ENCODE data around the gene FAM162A. TPM values are rescaled to one million over a fixed set of nuclear protein-coding genes. Genes with fewer than 3 reads are reported as not detected.

The FAM162A gene, protein sequence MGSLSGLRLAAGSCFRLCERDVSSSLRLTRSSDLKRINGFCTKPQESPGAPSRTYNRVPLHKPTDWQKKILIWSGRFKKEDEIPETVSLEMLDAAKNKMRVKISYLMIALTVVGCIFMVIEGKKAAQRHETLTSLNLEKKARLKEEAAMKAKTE
- 100 to 1,000 TPM; 242 TPM for polyA plus RNA-seq

DNA sequence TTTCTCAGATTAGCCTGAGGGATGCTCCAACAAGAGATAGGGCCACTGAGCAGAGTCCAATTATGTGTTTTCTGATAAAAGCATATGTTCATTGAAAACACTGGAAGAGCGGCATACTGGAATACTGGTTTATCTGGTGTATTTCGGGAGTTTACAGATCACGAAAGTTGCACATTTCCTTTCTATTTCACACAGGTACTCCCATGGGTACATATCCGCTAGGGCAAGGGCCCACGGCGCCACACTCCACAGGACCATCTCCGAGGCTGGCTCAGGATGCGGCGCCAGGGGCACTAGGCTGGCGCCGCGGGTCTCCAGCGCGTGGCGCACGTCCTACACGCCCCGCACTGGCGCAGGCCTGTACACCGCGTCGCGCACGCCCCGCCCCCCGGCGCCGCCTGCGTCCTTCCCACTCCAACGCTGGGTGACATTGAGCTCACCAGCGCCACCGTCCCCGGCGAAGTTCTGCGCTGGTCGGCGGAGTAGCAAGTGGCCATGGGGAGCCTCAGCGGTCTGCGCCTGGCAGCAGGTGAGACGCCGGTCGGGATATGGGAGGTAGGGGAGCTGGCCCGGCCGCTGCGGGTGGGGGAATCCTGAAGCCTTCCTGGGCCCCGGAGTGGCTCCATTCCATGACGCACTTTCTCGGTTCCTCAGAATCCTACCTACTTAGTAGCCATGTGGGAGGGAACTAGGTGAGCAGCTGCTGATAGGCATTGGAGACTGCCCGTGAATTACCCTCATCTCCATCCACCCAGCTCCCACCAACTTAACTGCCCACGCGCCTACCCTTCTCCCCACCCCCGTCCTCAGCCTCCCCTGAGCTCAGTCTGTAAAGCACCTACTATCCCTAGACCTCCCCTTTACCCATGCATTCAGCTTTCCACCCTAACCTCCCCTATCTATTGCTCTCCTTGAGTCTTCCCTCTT, at the start of gene FAM162A:
FAM162A (plus strand) TSS at position 412 of the 927 bp plus-strand sequence; CDS start at position 496, 84 bp downstream.
- Histone ChIP-seq H3K27ac (ENCODE audit: low read depth in 2 of 2, low read length in 1 of 2) (peak within 1 kb of the TSS; percentile 90 to 97), H3K4me3 (ENCODE audit: low read depth in 1 of 2, low read length in 2 of 2) (peak within 1 kb of the TSS; percentile 79 to 96), H3K27me3 (ENCODE audit: control insufficient read depth in 1 of 2, insufficient read depth in 2 of 2, low read length in 2 of 2) (no peaks in the 10 kb centered on the region), H3K36me3 (ENCODE audit: control insufficient read depth in 2 of 2, insufficient read depth in 2 of 2, low read length in 1 of 2) (no peaks in the 10 kb centered on the region), H3K4me1 (ENCODE audit: control insufficient read depth in 2 of 2, insufficient read depth in 2 of 2, low read length in 1 of 2) (no peaks in the 10 kb centered on the region), H3K9me3 (ENCODE audit: control insufficient read depth in 2 of 2, insufficient read depth in 1 of 2, low read depth in 1 of 2, low read length in 1 of 2) (no peaks in the 10 kb centered on the region)
- WGBS, 2 donors = 0 to 1% methylated on average over 52 of the region's 52 CpGs

DNA sequence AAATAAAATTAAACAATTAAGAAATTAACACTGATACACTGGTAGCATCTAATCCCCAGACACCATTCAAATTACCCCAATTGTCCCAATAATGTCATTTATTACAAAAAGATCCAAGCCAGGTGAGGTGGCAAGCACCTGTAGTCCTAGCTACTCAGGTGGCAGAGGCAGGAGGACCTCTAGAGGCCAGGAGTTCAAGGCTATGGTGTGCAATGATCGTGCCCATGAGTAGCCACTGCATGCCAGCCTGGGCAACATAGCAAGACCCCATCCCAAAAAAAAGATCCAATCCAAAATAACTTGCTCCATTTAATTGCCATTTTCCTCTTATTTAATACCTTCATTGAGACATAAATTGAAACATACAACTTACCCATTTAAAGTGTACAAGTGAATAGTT, 41.2 kb upstream of the FAM162A start:
- no peaks in the 10 kb centered on the region for H3K4me1 ChIP-seq (ENCODE audit: control insufficient read depth in 2 of 2, insufficient read depth in 2 of 2, low read length in 1 of 2)
- 75 to 83% methylated on average over 1 of the region's 1 CpG for WGBS, 2 donors

DNA sequence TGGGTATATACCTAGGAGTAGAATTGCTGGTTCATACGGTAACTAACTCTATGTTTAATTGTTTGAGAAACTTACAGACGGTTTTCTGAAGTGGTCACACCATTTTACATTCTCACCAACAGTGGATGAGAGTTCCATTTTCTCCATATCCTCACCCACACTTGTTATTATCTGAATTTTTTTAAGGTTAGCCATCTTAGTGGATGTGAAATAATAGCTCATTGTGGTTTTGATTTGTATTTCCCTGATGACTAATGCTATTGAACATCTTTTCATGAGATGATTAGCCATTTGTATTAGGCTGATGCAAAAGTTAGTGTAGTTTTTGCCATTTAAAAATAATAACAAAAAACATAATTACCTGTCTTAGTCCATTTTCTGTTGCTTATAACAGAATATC, 40.3 kb upstream of the FAM162A start:
- Histone ChIP-seq H3K4me3 (ENCODE audit: low read depth in 1 of 2, low read length in 2 of 2) (no peak overlapping the region), H3K27me3 (ENCODE audit: control insufficient read depth in 1 of 2, insufficient read depth in 2 of 2, low read length in 2 of 2) (no peaks in the 10 kb centered on the region), H3K36me3 (ENCODE audit: control insufficient read depth in 2 of 2, insufficient read depth in 2 of 2, low read length in 1 of 2) (peaks cover 0 to 3% of the 10 kb centered on the region in 2 donors), H3K27ac (ENCODE audit: low read depth in 2 of 2, low read length in 1 of 2) (no peak overlapping the region), H3K9me3 (ENCODE audit: control insufficient read depth in 2 of 2, insufficient read depth in 1 of 2, low read depth in 1 of 2, low read length in 1 of 2) (no peaks in the 10 kb centered on the region), H3K4me1 (ENCODE audit: control insufficient read depth in 2 of 2, insufficient read depth in 2 of 2, low read length in 1 of 2) (no peaks in the 10 kb centered on the region)
- 72 to 77% methylated on average over 2 of the region's 2 CpGs for WGBS, 2 donors

More for the DNA sequence above, 41.2 kb upstream of the FAM162A start:
- no peaks in the 10 kb centered on the region for H3K27me3 ChIP-seq (ENCODE audit: control insufficient read depth in 1 of 2, insufficient read depth in 2 of 2, low read length in 2 of 2)
- peaks cover 0 to 3% of the 10 kb centered on the region in 2 donors for H3K36me3 ChIP-seq (ENCODE audit: control insufficient read depth in 2 of 2, insufficient read depth in 2 of 2, low read length in 1 of 2)
- no peaks in the 10 kb centered on the region for H3K9me3 ChIP-seq (ENCODE audit: control insufficient read depth in 2 of 2, insufficient read depth in 1 of 2, low read depth in 1 of 2, low read length in 1 of 2)
- H3K4me3 ChIP-seq (ENCODE audit: low read depth in 1 of 2, low read length in 2 of 2) = no peak overlapping the region
- H3K27ac ChIP-seq (ENCODE audit: low read depth in 2 of 2, low read length in 1 of 2) = no peak overlapping the region

DNA sequence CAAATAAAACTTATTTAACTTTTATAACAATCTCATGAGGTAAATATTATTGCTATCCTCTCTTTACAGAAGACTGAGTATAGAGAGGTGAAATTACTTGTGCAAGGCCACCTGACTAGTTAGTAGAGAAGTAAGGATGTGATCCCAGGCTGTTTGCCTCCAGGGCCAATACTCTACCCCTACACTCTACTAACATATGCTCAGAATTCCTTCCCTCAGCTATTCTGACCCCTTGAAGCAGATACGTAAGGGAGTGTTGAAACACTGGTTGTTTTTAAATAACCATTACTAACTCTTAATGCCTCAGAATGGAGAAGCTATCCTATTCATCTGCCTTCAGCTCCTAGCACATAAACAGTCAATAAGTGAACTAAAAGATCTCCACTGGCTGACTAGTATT, 34.8 kb upstream of the FAM162A start:
- WGBS, 2 donors = 73 to 79% methylated on average over 1 of the region's 1 CpG
- Histone ChIP-seq H3K36me3 (ENCODE audit: control insufficient read depth in 2 of 2, insufficient read depth in 2 of 2, low read length in 1 of 2) (no peaks in the 10 kb centered on the region), H3K27ac (ENCODE audit: low read depth in 2 of 2, low read length in 1 of 2) (no peak overlapping the region), H3K4me3 (ENCODE audit: low read depth in 1 of 2, low read length in 2 of 2) (no peak overlapping the region), H3K9me3 (ENCODE audit: control insufficient read depth in 2 of 2, insufficient read depth in 1 of 2, low read depth in 1 of 2, low read length in 1 of 2) (no peaks in the 10 kb centered on the region), H3K27me3 (ENCODE audit: control insufficient read depth in 1 of 2, insufficient read depth in 2 of 2, low read length in 2 of 2) (no peaks in the 10 kb centered on the region), H3K4me1 (ENCODE audit: control insufficient read depth in 2 of 2, insufficient read depth in 2 of 2, low read length in 1 of 2) (no peaks in the 10 kb centered on the region)

DNA sequence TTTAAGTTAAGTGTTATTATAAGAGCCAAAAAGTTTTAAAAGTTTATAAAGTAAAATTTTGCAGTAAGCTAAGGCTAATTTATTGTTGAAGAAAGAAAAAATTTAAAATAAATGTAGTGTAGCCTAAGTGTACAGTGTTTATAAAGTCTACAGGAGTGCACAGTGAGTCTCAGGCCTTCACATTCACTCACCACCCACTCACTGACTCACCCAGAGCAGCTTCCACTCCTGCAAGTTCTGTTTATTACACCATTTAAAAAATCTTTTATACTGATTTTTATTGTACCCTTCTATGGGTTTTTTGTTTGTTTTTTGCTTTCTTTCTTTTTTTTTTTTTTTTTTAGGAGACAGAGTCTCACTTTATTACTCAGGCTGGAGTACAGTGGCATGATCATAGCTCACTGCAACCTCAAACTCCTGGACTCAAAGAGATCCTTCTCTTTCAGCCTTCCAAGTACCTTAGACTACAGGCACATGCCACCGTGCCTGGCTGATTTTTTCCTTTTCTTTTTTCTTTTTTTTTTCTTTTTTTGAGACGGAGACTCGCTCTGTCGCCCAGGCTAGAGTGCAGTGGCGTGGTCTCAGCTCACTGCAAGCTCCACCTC, 33.1 kb upstream of the FAM162A start:
- Histone ChIP-seq H3K9me3 (ENCODE audit: control insufficient read depth in 2 of 2, insufficient read depth in 1 of 2, low read depth in 1 of 2, low read length in 1 of 2) (no peaks in the 10 kb centered on the region), H3K36me3 (ENCODE audit: control insufficient read depth in 2 of 2, insufficient read depth in 2 of 2, low read length in 1 of 2) (no peaks in the 10 kb centered on the region), H3K4me1 (ENCODE audit: control insufficient read depth in 2 of 2, insufficient read depth in 2 of 2, low read length in 1 of 2) (no peaks in the 10 kb centered on the region), H3K27ac (ENCODE audit: low read depth in 2 of 2, low read length in 1 of 2) (peak overlapping the region in 1 of 2 donors; percentile 1), H3K27me3 (ENCODE audit: control insufficient read depth in 1 of 2, insufficient read depth in 2 of 2, low read length in 2 of 2) (no peaks in the 10 kb centered on the region), H3K4me3 (ENCODE audit: low read depth in 1 of 2, low read length in 2 of 2) (no peak overlapping the region)
- 85 to 86% methylated on average over 5 of the region's 5 CpGs for WGBS, 2 donors

DNA sequence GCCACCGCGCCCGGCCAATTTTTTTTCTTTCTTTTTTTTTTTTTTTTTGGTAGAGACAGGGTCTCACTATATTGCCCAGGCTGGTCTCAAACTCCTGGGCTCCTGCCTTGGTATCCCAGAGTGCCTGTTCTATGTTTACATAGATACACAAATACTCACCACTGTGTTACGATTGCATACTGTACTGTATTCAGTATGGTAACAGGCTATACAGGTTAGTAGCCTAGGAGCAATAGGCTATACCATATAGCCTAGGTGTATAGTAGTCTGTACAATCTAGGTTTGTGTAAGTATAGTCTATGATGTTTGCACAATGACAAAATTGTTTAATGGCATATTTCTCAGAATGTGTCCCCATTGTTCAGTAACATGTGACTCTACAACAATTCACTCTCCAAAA, 32.4 kb upstream of the FAM162A start:
- no peak overlapping the region for H3K4me3 ChIP-seq (ENCODE audit: low read depth in 1 of 2, low read length in 2 of 2)
- no peaks in the 10 kb centered on the region for H3K9me3 ChIP-seq (ENCODE audit: control insufficient read depth in 2 of 2, insufficient read depth in 1 of 2, low read depth in 1 of 2, low read length in 1 of 2)
- 91% methylated on average over 4 of the region's 4 CpGs for WGBS, 2 donors
- H3K36me3 ChIP-seq (ENCODE audit: control insufficient read depth in 2 of 2, insufficient read depth in 2 of 2, low read length in 1 of 2) = no peaks in the 10 kb centered on the region
- H3K27ac ChIP-seq (ENCODE audit: low read depth in 2 of 2, low read length in 1 of 2) = no peak overlapping the region
- H3K27me3 ChIP-seq (ENCODE audit: control insufficient read depth in 1 of 2, insufficient read depth in 2 of 2, low read length in 2 of 2) = no peaks in the 10 kb centered on the region
- no peaks in the 10 kb centered on the region for H3K4me1 ChIP-seq (ENCODE audit: control insufficient read depth in 2 of 2, insufficient read depth in 2 of 2, low read length in 1 of 2)

DNA sequence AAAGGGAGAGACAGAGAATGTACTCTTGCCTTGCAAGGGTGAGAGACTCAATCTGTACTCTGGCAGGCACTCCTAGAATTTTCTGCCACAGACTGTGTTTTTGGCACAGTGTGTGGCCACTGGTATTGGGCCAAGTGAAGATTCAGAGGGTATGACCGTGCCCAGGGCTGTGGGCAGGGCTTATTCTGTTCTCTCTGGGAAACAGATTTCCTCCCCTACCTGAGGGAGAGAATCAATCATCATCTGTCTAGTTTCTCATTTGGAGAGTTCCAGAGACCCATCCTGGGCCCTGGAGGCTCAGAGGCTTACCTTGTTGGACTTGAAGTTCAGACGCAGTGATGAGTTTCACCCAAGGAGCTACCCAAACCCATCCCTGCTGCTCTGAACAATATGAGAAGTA, 30.8 kb upstream of the FAM162A start:
- Histone ChIP-seq H3K4me1 (ENCODE audit: control insufficient read depth in 2 of 2, insufficient read depth in 2 of 2, low read length in 1 of 2) (no peaks in the 10 kb centered on the region), H3K9me3 (ENCODE audit: control insufficient read depth in 2 of 2, insufficient read depth in 1 of 2, low read depth in 1 of 2, low read length in 1 of 2) (no peaks in the 10 kb centered on the region), H3K4me3 (ENCODE audit: low read depth in 1 of 2, low read length in 2 of 2) (no peak overlapping the region), H3K36me3 (ENCODE audit: control insufficient read depth in 2 of 2, insufficient read depth in 2 of 2, low read length in 1 of 2) (no peaks in the 10 kb centered on the region), H3K27ac (ENCODE audit: low read depth in 2 of 2, low read length in 1 of 2) (peak overlapping the region; percentile 17 to 47), H3K27me3 (ENCODE audit: control insufficient read depth in 1 of 2, insufficient read depth in 2 of 2, low read length in 2 of 2) (no peaks in the 10 kb centered on the region)
- 28 to 42% methylated on average over 2 of the region's 2 CpGs for WGBS, 2 donors

DNA sequence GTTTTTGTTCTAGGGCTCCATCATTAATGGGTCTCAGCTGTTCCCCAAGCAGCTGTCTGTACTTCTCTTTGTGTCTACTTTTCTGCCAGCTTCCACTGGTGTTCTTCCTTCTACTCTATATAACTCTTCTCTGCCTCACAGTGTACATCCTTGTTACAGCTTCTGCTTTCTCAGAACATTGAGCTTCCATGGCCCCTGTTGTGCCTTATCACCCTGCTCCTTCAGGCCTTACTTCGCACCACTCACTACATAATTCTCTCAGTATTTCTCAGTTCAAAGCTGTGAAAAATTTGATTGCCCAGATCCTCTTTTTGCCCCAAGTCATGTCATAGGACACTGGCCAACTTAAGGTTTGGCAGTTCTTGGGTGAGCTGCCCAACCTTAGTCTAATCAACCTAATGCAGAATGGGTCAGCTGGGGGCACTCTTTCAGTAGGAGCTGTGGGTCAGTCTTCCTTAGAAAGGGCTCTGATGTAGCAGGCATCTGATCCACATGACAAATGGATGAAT, 30.0 kb upstream of the FAM162A start:
- H3K27ac ChIP-seq (ENCODE audit: low read depth in 2 of 2, low read length in 1 of 2) = peak overlapping the region; percentile 69 to 92
- H3K4me3 ChIP-seq (ENCODE audit: low read depth in 1 of 2, low read length in 2 of 2) = no peak overlapping the region
- H3K36me3 ChIP-seq (ENCODE audit: control insufficient read depth in 2 of 2, insufficient read depth in 2 of 2, low read length in 1 of 2) = peaks cover 0 to 3% of the 10 kb centered on the region in 2 donors
- H3K9me3 ChIP-seq (ENCODE audit: control insufficient read depth in 2 of 2, insufficient read depth in 1 of 2, low read depth in 1 of 2, low read length in 1 of 2) = no peaks in the 10 kb centered on the region
- no peaks in the 10 kb centered on the region for H3K27me3 ChIP-seq (ENCODE audit: control insufficient read depth in 1 of 2, insufficient read depth in 2 of 2, low read length in 2 of 2)
- peaks cover 0 to 2% of the 10 kb centered on the region in 2 donors for H3K4me1 ChIP-seq (ENCODE audit: control insufficient read depth in 2 of 2, insufficient read depth in 2 of 2, low read length in 1 of 2)
- 89 to 95% methylated on average over 1 of the region's 1 CpG for WGBS, 2 donors

DNA sequence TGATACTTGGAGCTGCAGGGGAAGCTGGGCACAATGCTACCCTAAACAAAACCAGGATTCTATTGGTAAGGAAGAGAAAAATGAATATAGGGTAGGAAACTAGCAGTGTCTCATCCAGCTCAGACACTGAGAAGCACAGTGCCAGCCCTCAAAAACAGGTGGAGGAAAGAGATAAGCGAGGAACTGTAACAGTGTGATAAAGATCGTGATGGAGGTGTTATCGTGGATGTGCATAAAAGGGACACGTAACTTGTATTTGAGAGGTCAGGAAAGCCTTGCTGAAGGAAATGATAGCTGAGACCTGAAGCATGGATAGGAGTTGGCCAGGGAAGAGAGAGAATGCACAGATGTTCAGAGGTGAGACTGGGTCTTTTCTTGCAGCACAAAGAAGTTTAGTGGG, 28.4 kb upstream of the FAM162A start:
- Histone ChIP-seq H3K4me3 (ENCODE audit: low read depth in 1 of 2, low read length in 2 of 2) (no peak overlapping the region), H3K27ac (ENCODE audit: low read depth in 2 of 2, low read length in 1 of 2) (peak overlapping the region; percentile 6 to 83), H3K9me3 (ENCODE audit: control insufficient read depth in 2 of 2, insufficient read depth in 1 of 2, low read depth in 1 of 2, low read length in 1 of 2) (no peaks in the 10 kb centered on the region), H3K4me1 (ENCODE audit: control insufficient read depth in 2 of 2, insufficient read depth in 2 of 2, low read length in 1 of 2) (peaks cover 0 to 2% of the 10 kb centered on the region in 2 donors), H3K27me3 (ENCODE audit: control insufficient read depth in 1 of 2, insufficient read depth in 2 of 2, low read length in 2 of 2) (no peaks in the 10 kb centered on the region), H3K36me3 (ENCODE audit: control insufficient read depth in 2 of 2, insufficient read depth in 2 of 2, low read length in 1 of 2) (peaks cover 0 to 3% of the 10 kb centered on the region in 2 donors)
- 71 to 83% methylated on average over 4 of the region's 4 CpGs for WGBS, 2 donors
